ENCODE data around the gene UMOD.

UMOD gene

DNA sequence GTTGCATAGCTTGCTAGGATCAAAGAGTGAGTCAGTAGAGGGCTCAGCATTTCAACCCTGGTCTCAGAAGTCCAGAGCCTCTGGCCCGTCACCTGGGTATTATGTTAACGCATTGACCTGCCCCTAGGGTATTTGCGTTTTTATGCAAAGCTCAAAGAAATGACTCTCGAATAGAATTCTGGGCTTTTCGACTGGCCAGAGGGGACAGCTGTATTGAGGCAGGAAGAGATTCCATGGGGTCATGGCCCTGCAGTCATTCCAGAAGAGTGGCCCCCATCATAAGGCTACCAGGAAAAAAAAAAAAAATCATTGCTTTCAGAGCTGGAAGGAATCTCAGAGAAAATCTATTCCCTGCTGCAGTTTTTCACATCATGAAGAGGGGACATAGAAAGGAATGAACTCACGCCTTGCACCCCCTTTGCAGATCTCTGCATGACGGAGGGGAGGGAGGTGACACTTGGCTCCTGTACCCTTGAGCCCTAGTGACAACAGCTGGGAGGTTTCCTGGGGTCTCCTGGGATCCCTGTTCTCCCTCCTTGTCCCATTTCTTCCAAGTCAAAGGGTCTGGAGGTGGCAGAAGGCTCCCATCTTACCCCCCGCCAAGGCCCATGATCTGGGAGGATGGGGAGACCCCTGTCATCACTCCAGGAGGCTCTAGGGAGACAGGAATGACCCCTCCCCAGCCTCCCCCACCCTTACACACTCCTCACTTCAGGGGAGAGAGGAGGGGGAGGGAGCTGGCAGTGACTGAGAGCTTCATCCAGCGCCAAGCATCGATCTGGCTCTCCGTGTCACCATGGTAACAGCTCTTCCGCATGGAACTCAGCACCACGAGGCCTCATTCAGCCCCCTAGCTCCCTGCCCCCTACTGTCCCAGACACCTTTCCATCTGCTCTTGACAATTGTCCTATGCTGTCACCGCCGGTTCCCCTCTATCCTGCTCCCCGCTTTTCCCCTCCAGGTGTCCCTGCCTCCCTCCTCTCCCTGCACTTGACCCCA lies 61.0 kb downstream of the UMOD start:
- DNase-seq, result no peak

DNA sequence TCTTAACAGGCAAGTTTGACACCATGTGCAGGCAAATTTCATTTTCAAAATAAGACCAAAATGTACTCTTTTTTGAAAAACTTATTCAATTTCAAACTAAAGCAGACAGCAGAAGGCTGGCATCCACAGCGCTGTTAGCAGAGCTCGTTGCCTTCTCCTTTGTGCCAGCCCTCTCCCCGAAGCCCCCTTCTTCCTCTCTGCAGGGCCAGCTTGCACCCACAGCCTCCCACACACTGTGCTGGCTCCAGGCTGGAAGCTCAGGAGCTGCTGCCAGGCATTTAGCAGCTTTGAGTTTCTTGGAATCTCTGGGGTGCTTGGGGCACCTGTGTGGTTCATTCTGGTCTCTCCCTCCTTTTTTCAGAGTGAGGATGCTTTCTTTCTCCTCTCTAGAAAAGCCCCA lies 62.9 kb downstream of the UMOD start:
- DNase-seq, result no peak

GRCh38 chr16:20285993-20286499 lies 66.5 kb downstream of the UMOD start:
- DNase-seq, result no peak
